Adrenal gland (tissue), 12 donors: Measurements from ENCODE around the gene TRIM66. TPM values are rescaled to one million over a fixed set of nuclear protein-coding genes. Genes with fewer than 3 reads are reported as not detected.

ENCODE experiments used
- DNase-seq, 7 donors: peaks; one replicate each; pipeline ENCODE4 v3.0.0-alpha.2; 2019 to 2020
- H3K27ac ChIP-seq, 5 donors: fragments of 200-600 bp; sonication (generic) in 4 of 5; 1 replicate in 3 of 5; 2 replicates in 2 of 5; pipeline versions ENCODE4 v1.5.1 to v1.8.0; 2016 to 2020; ENCODE audit warnings: mild to moderate bottlenecking in 1 of 5
- H3K27me3 ChIP-seq: fragments of 200-600 bp; 2 replicates; pipeline ENCODE4 v1.8.0; 2021
- H3K36me3 ChIP-seq, 2 donors: fragments of 200-600 bp; replicated peaks in 1 of 2; 1 replicate in 1 of 2; 2 replicates in 1 of 2; pipeline versions ENCODE4 v1.5.1 to v1.8.0; 2018 to 2022
- H3K4me1 ChIP-seq, 2 donors: fragments of 200-600 bp; replicated peaks in 1 of 2; 1 replicate in 1 of 2; 2 replicates in 1 of 2; pipeline versions ENCODE4 v1.5.1 to v1.8.0; 2018 to 2021
- H3K4me3 ChIP-seq, 4 donors: fragments of 200-600 bp; sonication (generic) in 3 of 4; one replicate each; pipeline ENCODE4 v1.5.1; 2016 to 2018
- H3K9me3 ChIP-seq, 3 donors: fragments of 200-600 bp; sonication (generic) in 1 of 3; replicated peaks in 1 of 3; 1 replicate in 2 of 3; 2 replicates in 1 of 3; pipeline versions ENCODE4 v1.5.1 to v1.8.0; 2016 to 2021
- CTCF ChIP-seq, 6 experiments: fragments of 450-650 bp in 4 of 6; fragments of 200-600 bp in 2 of 6; sonication (generic) in 1 of 6; IDR thresholded peaks; 1 replicate in 5 of 6; 2 replicates in 1 of 6; pipeline versions ENCODE4 v1.5.1 to v1.8.0; 2016 to 2021; ENCODE audit warnings: antibody characterized with exemption in 6 of 6, mild to moderate bottlenecking in 2 of 6, moderate library complexity in 1 of 6
- POLR2A ChIP-seq, 2 donors: fragments of 450-650 bp; IDR thresholded peaks; one replicate each; pipeline ENCODE4 v1.6.1; 2017; ENCODE audit warnings: antibody characterized with exemption in 2 of 2, mild to moderate bottlenecking in 2 of 2, moderate library complexity in 1 of 2
- WGBS, 4 donors: extraction: QIAGEN DNeasy Blood & Tissue Kit in 2 of 4; methylation state at CpG; one replicate each; pipeline versions ENCODE4 v1.1.5 to v1.1.7; 2013 to 2017; 5-methylcytosine and 5-hydroxymethylcytosine counted together
- intact Hi-C, 2 donors: fragments of 100-400 bp; cut with DNase I; formaldehyde crosslinking; loops; one replicate each; pipeline versions ENCODE4 v1.14.1 to v1.15.0; 2022 to 2023
- polyA plus RNA-seq, 3 donors: library from polyadenylated mRNA; stranded (reverse); fragments of 200-250 nt in 2 of 3; fragments of 350-450 nt in 1 of 3; fragmentation: Illumina TruSeq in 1 of 3; extraction: RNeasy Lipid Tissue Mini Kit (QIAGEN cat#74804) in 1 of 3; gene quantifications; one replicate each; pipeline ENCODE4 v1.2.3, GENCODE V29; 2013 to 2014
- total RNA-seq, 9 donors: library from RNA; depleted of rRNA in 4 of 9; stranded (reverse); fragments of >200 nt in 4 of 9; fragments of 120-200 nt in 1 of 9; fragmentation: NEBNext Ultra II Directional in 1 of 9; extraction: Animal tissue kit (Norgen Biotek cat#: 25700) in 1 of 9; gene quantifications; one replicate each; pipeline versions ENCODE4 v1.1.0 to v1.2.4, GENCODE V29; 2013 to 2023
- donor health status: healthy with polysubstance abuse.
- donor health status: Bipolar disorder and iron deficiency.
- donor health status: DM: yes; HTN: yes; CAD: no.
- donor health status: DM: no; HTN: no; CAD: no.
- donor health status: DM: no; HTN: no; CAD: no.
- donor health status: DM: yes; HTN: yes; CAD: no.

The TRIM66 gene
- total and polyA plus RNA-seq, 12 donors = 3.6 to 18.4 (median 8.3) TPM

GRCh38 chr11:8698917-8699441 is 16.5 kb upstream of the TRIM66 start:
- intact Hi-C loops = no loop called here
- no peaks in the 10 kb centered on the region for H3K27me3 ChIP-seq
- DNase-seq = peak in 1 of 7 donors; percentile 14
- no peak for TF ChIP-seq CTCF (IDR thresholded peaks at IDR 0.05)
- TF ChIP-seq POLR2A (IDR thresholded peaks at IDR 0.05) = no peak
- peak overlapping the region in 4 of 5 donors; percentile 10 to 58 (median 22) for H3K27ac ChIP-seq
- no peak overlapping the region for H3K4me3 ChIP-seq
- no peaks in the 10 kb centered on the region for H3K9me3 ChIP-seq
- H3K36me3 ChIP-seq = peaks cover 0 to 84% of the 10 kb centered on the region in 2 donors
- 66 to 87% (median 68%) methylated on average over 11 of the region's 11 CpGs for WGBS, 4 donors
- peaks cover 0 to 19% of the 10 kb centered on the region in 2 donors for H3K4me1 ChIP-seq

- WGBS, 4 donors = 72 to 93% (median 81%) methylated on average over 4 to 5 of the region's 5 CpGs
- intact Hi-C loops = no loop called here
- H3K4me1 ChIP-seq = peaks cover 0 to 19% of the 10 kb centered on the region in 2 donors
- DNase-seq = no peak
- TF ChIP-seq POLR2A (IDR thresholded peaks at IDR 0.05) (no peak), CTCF (IDR thresholded peaks at IDR 0.05) (no peak)
- no peaks in the 10 kb centered on the region for H3K9me3 ChIP-seq
- no peaks in the 10 kb centered on the region for H3K27me3 ChIP-seq
- H3K36me3 ChIP-seq = peaks cover 0 to 84% of the 10 kb centered on the region in 2 donors
- H3K27ac ChIP-seq = peak overlapping the region in 2 of 5 donors; percentile 32 to 58
- H3K4me3 ChIP-seq = no peak overlapping the region
Measured at GRCh38 chr11:8698379-8698851, 15.9 kb upstream of the TRIM66 start.

- Histone ChIP-seq H3K36me3 (peaks cover 0 to 84% of the 10 kb centered on the region in 2 donors), H3K27me3 (no peaks in the 10 kb centered on the region), H3K4me1 (peaks cover 0 to 19% of the 10 kb centered on the region in 2 donors), H3K27ac (no peak overlapping the region), H3K9me3 (no peaks in the 10 kb centered on the region), H3K4me3 (no peak overlapping the region)
- 76 to 98% (median 89%) methylated on average over 3 of the region's 3 CpGs for WGBS, 4 donors
- DNase-seq = no peak
- TF ChIP-seq POLR2A (IDR thresholded peaks at IDR 0.05) (no peak), CTCF (IDR thresholded peaks at IDR 0.05) (no peak)
- intact Hi-C loops = no loop called here
Measured at GRCh38 chr11:8697054-8697453, 14.6 kb upstream of the TRIM66 start.

GRCh38 chr11:8694137-8694536 is 11.7 kb upstream of the TRIM66 start:
- no peaks in the 10 kb centered on the region for H3K27me3 ChIP-seq
- no peak overlapping the region for H3K4me3 ChIP-seq
- TF ChIP-seq POLR2A (IDR thresholded peaks at IDR 0.05) (no peak), CTCF (IDR thresholded peaks at IDR 0.05) (no peak)
- H3K36me3 ChIP-seq = peaks cover 0 to 77% of the 10 kb centered on the region in 2 donors
- intact Hi-C loops = no loop called here
- H3K27ac ChIP-seq = no peak overlapping the region
- no peaks in the 10 kb centered on the region for H3K9me3 ChIP-seq
- H3K4me1 ChIP-seq = peaks cover 0 to 7% of the 10 kb centered on the region in 2 donors
- 74 to 92% (median 80%) methylated on average over 5 of the region's 5 CpGs for WGBS, 4 donors
- no peak for DNase-seq
